DMS79 (cell line): ENCODE measurements around the gene DCAKD.

Source experiments
- DNase-seq: peaks from one replicate; lab custom pipeline; 2025; lab: John Stamatoyannopoulos, UW

DCAKD gene

GRCh38 chr17:45001310-45001709 lies 50.1 kb downstream of the DCAKD start:
- no peak for DNase-seq

GRCh38 chr17:44999433-44999832 lies 52.0 kb downstream of the DCAKD start:
- no peak for DNase-seq

- DNase-seq = no peak
These were observed 52.8 kb downstream of the DCAKD start for GRCh38 chr17:44998646-44999045.

GRCh38 chr17:44997733-44998520 lies 53.5 kb downstream of the DCAKD start:
- DNase-seq = no peak

- no peak for DNase-seq
These were observed 55.1 kb downstream of the DCAKD start for GRCh38 chr17:44996304-44996703.

- DNase-seq = no peak
These were observed 55.9 kb downstream of the DCAKD start for GRCh38 chr17:44995436-44996001.

- no peak for DNase-seq
These were observed 59.0 kb downstream of the DCAKD start for GRCh38 chr17:44992242-44992939.

GRCh38 chr17:44990994-44991393 lies 60.4 kb downstream of the DCAKD start:
- DNase-seq = no peak

GRCh38 chr17:44989552-44990138 lies 61.8 kb downstream of the DCAKD start:
- no peak for DNase-seq

- DNase-seq = no peak
These were observed 63.1 kb downstream of the DCAKD start for GRCh38 chr17:44988044-44988942.

- DNase-seq = no peak
These were observed 67.9 kb downstream of the DCAKD start for GRCh38 chr17:44983563-44983962.

- no peak for DNase-seq
These were observed 69.2 kb downstream of the DCAKD start for GRCh38 chr17:44982113-44982702.

- DNase-seq = no peak
These were observed 70.0 kb downstream of the DCAKD start for GRCh38 chr17:44981221-44981968.

GRCh38 chr17:44979426-44979995 lies 71.9 kb downstream of the DCAKD start:
- DNase-seq = no peak

GRCh38 chr17:44978807-44979206 lies 72.6 kb downstream of the DCAKD start:
- DNase-seq = no peak

GRCh38 chr17:44977814-44978550 lies 73.5 kb downstream of the DCAKD start:
- no peak for DNase-seq

GRCh38 chr17:44977065-44977464 lies 74.4 kb downstream of the DCAKD start:
- DNase-seq = no peak

GRCh38 chr17:44976206-44976605 lies 75.2 kb downstream of the DCAKD start:
- DNase-seq = no peak
